ENCODE results near the gene CAPN3.
"Not testable (repeated sequence)": the region's sequence is repeated elsewhere in the genome, so short reads cannot be mapped to it uniquely, and the experiment has no call there.

Gene CAPN3

GRCh38 chr15:42359249-42359648 lies at the start of gene CAPN3:
CAPN3 (plus strand) TSS chr15:42359501; CDS start chr15:42359806, 305 bp downstream.
- DNase-seq (ENCODE audit: low spot score): no peak

GRCh38 chr15:42313463-42313862 lies 45.8 kb upstream of the CAPN3 start:
- no peak for DNase-seq (ENCODE audit: low spot score)

GRCh38 chr15:42314818-42315217 lies 44.5 kb upstream of the CAPN3 start:
- DNase-seq (ENCODE audit: low spot score): no peak

- no peak for DNase-seq (ENCODE audit: low spot score)
Observed at GRCh38 chr15:42315521-42315920, 43.8 kb upstream of the CAPN3 start.

GRCh38 chr15:42316282-42316805 lies 43.0 kb upstream of the CAPN3 start:
- DNase-seq (ENCODE audit: low spot score): not testable (repeated sequence)

GRCh38 chr15:42319206-42319605 lies 40.1 kb upstream of the CAPN3 start:
- no peak for DNase-seq (ENCODE audit: low spot score)

GRCh38 chr15:42324308-42324707 lies 35.0 kb upstream of the CAPN3 start:
- DNase-seq (ENCODE audit: low spot score): no peak

- no peak for DNase-seq (ENCODE audit: low spot score)
Observed at GRCh38 chr15:42329161-42329560, 30.1 kb upstream of the CAPN3 start.

GRCh38 chr15:42329992-42330391 lies 29.3 kb upstream of the CAPN3 start:
- no peak for DNase-seq (ENCODE audit: low spot score)

GRCh38 chr15:42331235-42331634 lies 28.1 kb upstream of the CAPN3 start:
- DNase-seq (ENCODE audit: low spot score): no peak

- no peak for DNase-seq (ENCODE audit: low spot score)
Observed at GRCh38 chr15:42332331-42332730, 27.0 kb upstream of the CAPN3 start.

GRCh38 chr15:42335074-42335473 lies 24.2 kb upstream of the CAPN3 start:
- no peak for DNase-seq (ENCODE audit: low spot score)

- DNase-seq (ENCODE audit: low spot score): not testable (repeated sequence)
Observed at GRCh38 chr15:42336650-42337049, 22.7 kb upstream of the CAPN3 start.

GRCh38 chr15:42337104-42337503 lies 22.2 kb upstream of the CAPN3 start:
- not testable (repeated sequence) for DNase-seq (ENCODE audit: low spot score)

- no peak for DNase-seq (ENCODE audit: low spot score)
Observed at GRCh38 chr15:42338500-42338899, 20.8 kb upstream of the CAPN3 start.

GRCh38 chr15:42343596-42344232 lies 15.6 kb upstream of the CAPN3 start:
- no peak for DNase-seq (ENCODE audit: low spot score)

GRCh38 chr15:42344763-42345162 lies 14.5 kb upstream of the CAPN3 start:
- DNase-seq (ENCODE audit: low spot score): no peak

- DNase-seq (ENCODE audit: low spot score): no peak
Observed at GRCh38 chr15:42345504-42345903, 13.8 kb upstream of the CAPN3 start.

- no peak for DNase-seq (ENCODE audit: low spot score)
Observed at GRCh38 chr15:42348083-42348482, 11.2 kb upstream of the CAPN3 start.

- DNase-seq (ENCODE audit: low spot score): no peak
Observed at GRCh38 chr15:42349186-42349585, 10.1 kb upstream of the CAPN3 start.

- DNase-seq (ENCODE audit: low spot score): no peak
Observed at GRCh38 chr15:42352401-42352800, 6.9 kb upstream of the CAPN3 start.

GRCh38 chr15:42353061-42353460 lies 6.2 kb upstream of the CAPN3 start:
- DNase-seq (ENCODE audit: low spot score): no peak

GRCh38 chr15:42354824-42355223 lies 4.5 kb upstream of the CAPN3 start:
- DNase-seq (ENCODE audit: low spot score): no peak

- no peak for DNase-seq (ENCODE audit: low spot score)
Observed at GRCh38 chr15:42355291-42355690, 4.0 kb upstream of the CAPN3 start.

All from hematopoietic multipotent progenitor cell treated with erythropoietin and hydrocortisone succinate and interleukin-3 and kit ligand, for 15 days (in vitro differentiated cells).